ENCODE results near the gene OSBP.

- TF ChIP-seq CTCF (IDR thresholded peaks at IDR 0.05) (no peak), EZH2 (IDR thresholded peaks at IDR 0.05; ENCODE audit: borderline replicate concordance, insufficient read depth, low read depth, low read length, poor library complexity, severe bottlenecking) (no peak)
Observed at GRCh38 chr11:59641156-59641555, 25.6 kb upstream of the OSBP start.

Data from B cell (primary cell).